GM18517 (cell line): ENCODE measurements around the gene NRTN.
"Not testable (repeated sequence)": the region's sequence is repeated elsewhere in the genome, so short reads cannot be mapped to it uniquely, and the experiment has no call there.

Source experiments
- ATAC-seq: cut with Tn5 transposase; IDR thresholded peaks from one replicate; pipeline ENCODE4 v1.9.1; 2021; ENCODE audit warnings: mild to moderate bottlenecking, moderate library complexity; ENCODE audit not compliant: unreplicated experiment

NRTN gene

DNA sequence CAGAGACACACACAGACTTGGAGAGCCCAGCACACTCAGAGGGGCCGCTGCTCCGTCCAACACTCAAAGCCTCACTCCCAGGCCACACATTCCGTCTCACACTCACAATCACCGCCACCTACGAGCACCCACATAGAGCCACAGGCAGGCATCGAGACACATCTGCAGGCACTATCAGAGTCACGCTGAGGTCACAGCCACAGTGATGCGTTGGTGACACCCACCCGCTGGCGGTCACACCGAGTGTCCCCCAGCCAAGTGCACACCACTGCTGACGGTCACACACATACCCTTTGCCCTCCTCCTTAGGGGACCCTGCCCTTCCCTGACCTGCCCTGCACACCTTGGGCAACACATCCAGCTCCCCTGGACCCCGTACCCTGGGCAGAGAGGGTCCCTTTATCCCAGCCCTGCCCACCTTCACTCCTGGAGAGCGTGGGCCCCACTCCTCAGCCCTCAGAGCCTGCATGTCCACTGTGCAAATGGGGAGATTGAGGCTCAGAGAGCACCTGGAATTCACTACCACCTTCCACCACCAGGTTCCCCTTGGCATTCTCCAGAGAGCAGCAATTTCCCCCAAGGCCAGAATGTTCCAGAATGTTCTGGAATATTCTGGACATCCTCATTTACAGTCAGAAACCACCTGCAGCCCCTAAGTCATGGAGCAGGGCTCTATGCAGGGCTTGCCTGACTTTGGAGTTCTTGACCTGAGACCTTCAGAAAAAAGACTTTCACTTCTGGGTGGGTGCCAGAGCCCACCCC is 60.0 kb downstream of the NRTN start:
- ATAC-seq = no peak

DNA sequence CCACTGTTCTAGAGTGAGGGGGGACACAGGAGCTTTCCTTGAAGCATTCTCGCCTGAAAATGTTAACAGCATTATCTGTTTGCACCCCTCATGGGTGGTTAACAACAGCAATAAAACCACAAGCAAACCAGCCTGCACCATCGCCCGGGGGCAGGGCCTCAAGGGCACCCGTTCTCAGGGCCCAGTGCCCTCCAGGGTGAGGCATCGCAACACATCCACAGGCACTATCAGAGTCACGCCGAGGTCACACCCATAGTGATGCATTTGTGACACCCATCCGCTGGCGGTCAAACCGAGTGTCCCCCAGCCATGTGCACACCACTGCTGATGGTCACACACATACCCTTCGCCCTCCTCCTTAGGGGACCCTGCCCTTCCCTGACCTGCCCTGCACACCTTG is 60.9 kb downstream of the NRTN start:
- ATAC-seq = no peak

DNA sequence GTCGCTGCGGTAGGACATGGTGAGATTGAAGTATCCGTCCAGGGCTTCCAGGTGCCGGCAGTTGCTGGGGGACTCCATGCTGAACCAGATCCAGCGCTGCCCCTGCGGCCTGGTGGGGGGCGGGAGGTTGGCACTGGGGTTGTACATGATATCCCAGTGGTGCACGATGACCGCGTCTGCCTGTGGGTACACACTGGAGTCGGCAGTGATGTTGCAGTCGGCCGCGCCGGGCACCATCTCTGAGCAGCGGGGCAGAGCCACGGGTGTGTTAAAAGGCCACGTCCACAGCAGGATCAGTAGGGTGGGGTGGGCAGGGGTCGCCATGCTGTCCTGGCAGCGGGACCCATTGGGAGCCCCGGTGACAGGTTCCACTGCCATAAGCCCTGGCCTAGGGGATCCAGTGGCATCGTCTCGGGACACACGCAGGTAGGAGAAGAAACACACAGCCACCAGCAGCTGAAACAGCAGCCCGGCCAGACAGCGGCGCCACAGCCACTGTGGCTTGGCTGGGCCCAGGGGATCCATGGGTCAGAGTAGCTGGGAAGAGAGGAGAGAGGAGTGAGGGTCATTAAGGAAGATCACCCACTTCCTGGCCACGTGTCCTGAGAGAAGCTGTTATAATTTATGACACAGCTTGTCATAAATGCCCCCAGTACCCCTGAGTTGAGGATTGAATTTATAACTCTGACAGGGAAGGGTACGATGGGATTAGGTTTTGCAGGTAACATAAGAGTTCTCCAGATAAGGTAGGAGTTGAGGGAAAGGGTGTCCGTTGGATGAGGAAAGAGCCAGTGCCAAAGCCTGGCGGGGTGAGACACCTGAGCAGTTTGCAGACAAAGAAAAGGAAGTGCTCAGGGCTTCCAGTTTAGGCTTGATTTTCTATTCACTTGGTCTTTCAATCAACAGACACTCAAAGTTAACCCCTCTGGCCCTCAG is 62.6 kb downstream of the NRTN start:
- no peak for ATAC-seq

DNA sequence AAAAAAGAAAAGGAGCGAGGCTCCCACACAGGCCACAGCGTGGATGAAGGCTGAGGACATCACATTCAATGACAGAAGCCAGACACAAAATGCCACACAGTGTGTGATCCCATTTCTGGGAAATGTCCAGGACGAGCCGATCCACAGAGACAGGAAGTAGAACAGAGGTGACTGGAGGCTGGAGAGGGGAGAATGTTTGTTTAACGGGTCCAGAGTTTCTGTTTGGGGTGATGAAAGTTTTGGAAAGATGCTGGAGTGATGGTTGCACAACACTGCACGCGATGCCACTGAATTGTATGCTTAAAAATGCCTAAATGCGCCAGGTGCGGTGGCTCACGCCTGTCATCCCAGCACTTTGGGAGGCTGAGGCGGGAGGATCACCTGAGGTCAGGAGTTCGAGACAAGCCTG is 66.1 kb downstream of the NRTN start:
- no peak for ATAC-seq

DNA sequence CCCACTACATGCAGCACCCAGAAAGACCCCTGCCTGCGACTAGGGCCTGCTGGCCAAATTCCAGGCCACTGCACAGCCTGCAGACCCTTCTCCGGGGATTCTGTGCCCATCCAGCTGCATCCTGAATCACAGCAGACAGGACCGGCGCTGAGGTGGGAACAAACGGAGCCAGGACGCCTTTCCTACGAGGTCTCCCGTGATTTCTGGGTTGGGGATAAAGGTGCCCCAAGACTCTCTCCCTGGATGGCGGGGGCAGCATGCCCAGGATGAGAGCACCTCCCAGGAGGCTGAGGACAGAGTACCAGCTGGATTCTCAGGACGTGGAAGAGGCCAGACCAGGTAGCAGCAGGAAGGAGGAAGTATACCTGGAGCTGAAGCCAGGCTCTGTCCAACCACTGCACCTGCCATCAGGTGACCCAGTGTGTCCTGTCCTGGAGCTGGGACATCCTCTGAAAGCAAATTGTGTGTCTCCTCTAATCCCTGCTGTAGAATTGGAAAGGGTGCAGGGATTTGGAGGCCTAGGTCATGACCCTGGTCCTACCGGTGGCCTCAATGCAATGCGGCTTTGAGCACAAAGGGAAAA is 68.8 kb downstream of the NRTN start:
- no peak for ATAC-seq

DNA sequence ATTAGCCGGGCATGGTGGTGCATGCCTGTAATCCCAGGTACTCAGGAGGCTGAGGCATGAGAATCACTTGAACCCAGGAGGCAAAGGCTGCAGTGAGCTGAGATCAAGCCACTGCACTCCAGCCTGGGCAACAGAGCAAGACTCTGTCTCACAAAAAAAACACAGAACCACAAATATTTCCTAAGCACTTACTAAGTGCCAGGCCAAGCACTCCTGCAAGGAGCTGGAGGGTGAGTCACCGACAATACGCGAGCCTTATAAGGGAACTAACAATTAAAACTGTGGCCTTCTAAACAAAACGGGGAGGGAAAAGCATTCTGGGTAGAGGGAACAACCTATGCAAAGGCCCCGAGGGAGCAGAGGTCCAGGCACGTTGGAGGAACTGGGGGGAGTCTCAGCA is 69.6 kb downstream of the NRTN start:
- ATAC-seq = not testable (repeated sequence)

DNA sequence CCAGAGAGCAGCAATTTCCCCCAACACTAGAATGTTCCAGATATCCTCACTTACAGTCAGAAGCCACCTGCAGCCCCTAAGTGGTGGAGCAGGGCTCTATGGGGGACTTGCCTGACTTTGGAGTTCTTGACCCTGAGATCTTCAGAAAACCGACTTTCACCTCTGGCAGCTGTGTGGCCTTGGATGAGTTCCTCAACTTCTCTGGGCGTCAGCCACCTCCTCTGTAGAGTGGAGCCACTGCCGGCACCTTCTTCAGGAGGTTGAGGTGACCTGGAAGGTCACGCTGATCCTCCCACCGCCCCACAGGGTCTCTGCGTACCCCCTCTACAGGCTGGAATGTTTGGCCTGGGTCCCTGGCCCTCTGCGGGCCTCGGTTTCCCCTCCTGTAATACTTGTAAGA is 72.6 kb downstream of the NRTN start:
- no peak for ATAC-seq

DNA sequence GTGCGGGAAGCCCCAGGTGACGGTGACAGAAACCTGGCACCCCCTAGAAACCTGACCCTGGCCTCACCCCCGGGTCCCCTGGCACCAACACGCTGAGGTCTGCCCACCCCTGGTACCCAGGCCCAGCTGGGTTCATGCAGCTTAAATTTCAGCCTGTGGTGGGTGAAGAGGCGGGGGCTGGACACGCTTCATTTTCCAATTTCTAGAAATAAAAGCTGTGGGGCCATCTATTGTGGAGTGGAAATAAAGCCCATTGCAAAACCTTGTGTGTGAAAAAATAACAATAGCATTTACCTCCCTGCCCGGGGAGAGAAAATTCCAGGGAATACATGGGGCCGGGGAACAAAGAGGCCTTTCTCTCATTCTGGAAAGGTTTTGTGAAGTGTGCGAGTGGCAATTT is 73.0 kb downstream of the NRTN start:
- ATAC-seq = no peak
